Pulmonary artery endothelial cell (primary cell): ENCODE results near the gene CD151. TPM values are rescaled to one million over a fixed set of nuclear protein-coding genes. Genes with fewer than 3 reads are reported as not detected.

Experiments
- DNase-seq: peaks from one replicate; pipeline ENCODE4 v3.0.0-alpha.2; 2011; ENCODE audit warnings: low read depth, low spot score
- total RNA-seq: library from RNA; depleted of rRNA; stranded (reverse); fragments of >200 nt; gene quantifications from 2 replicates; pipeline ENCODE4 v1.2.3, GENCODE V29; 2014

CD151 gene
- total RNA-seq, 1 donor from 2014 or later: 647 TPM

GRCh38 chr11:871472-871871, 38.7 kb downstream of the CD151 start:
- no peak for DNase-seq

GRCh38 chr11:872799-873198, 40.0 kb downstream of the CD151 start:
- no peak for DNase-seq

- no peak for DNase-seq
Measured at GRCh38 chr11:873706-874105, 41.0 kb downstream of the CD151 start.

- DNase-seq: no peak
Measured at GRCh38 chr11:875203-875602, 42.5 kb downstream of the CD151 start.

GRCh38 chr11:875769-876301, 43.1 kb downstream of the CD151 start:
- DNase-seq: no peak

GRCh38 chr11:876545-876944, 43.8 kb downstream of the CD151 start:
- no peak for DNase-seq

- no peak for DNase-seq
Measured at GRCh38 chr11:877565-877964, 44.8 kb downstream of the CD151 start.

- no peak for DNase-seq
Measured at GRCh38 chr11:880447-880846, 47.7 kb downstream of the CD151 start.

- no peak for DNase-seq
Measured at GRCh38 chr11:882596-882995, 49.8 kb downstream of the CD151 start.

- DNase-seq: no peak
Measured at GRCh38 chr11:883527-883926, 50.8 kb downstream of the CD151 start.

- no peak for DNase-seq
Measured at GRCh38 chr11:884578-885070, 51.9 kb downstream of the CD151 start.

- no peak for DNase-seq
Measured at GRCh38 chr11:886568-886967, 53.8 kb downstream of the CD151 start.

- no peak for DNase-seq
Measured at GRCh38 chr11:887589-887988, 54.8 kb downstream of the CD151 start.

Other genes with a start within 250 kb of the CD151 start
- gene IRF7, start 217.0 kb upstream of the CD151 start, total RNA-seq: 8.7 and 16.5 TPM in 2 replicates
- gene CDHR5, start 208.0 kb upstream of the CD151 start, total RNA-seq: not detected in 2 replicates
- not detected in 2 replicates for gene SCT, start 205.8 kb upstream of the CD151 start, total RNA-seq
- not detected in 2 replicates for gene DRD4, start 195.7 kb upstream of the CD151 start, total RNA-seq
- 45.1 and 66.1 TPM in 2 replicates for gene DEAF1, start 137.7 kb upstream of the CD151 start, total RNA-seq
- gene TMEM80, start 137.1 kb upstream of the CD151 start, total RNA-seq: 8.4 and 9.7 TPM in 2 replicates
- gene EPS8L2, start 126.7 kb upstream of the CD151 start, total RNA-seq: 2.0 and 3.0 TPM in 2 replicates
- gene TALDO1, start 85.5 kb upstream of the CD151 start, total RNA-seq: 278 and 283 TPM in 2 replicates
- 37.5 and 38.1 TPM in 2 replicates for gene GATD1, start 55.5 kb upstream of the CD151 start, total RNA-seq
- gene CEND1, start 42.9 kb upstream of the CD151 start, total RNA-seq: 0.13 and 0.14 TPM in 2 replicates
- gene SLC25A22, start 34.7 kb upstream of the CD151 start, total RNA-seq: 9.0 and 9.2 TPM in 2 replicates
- 7.0 and 7.5 TPM in 2 replicates for gene PIDD1, start 27.7 kb upstream of the CD151 start, total RNA-seq
- gene RPLP2, start 23.0 kb upstream of the CD151 start, total RNA-seq: 248 and 277 TPM in 2 replicates
- 21.5 and 22.4 TPM in 2 replicates for gene PNPLA2, start 14.0 kb upstream of the CD151 start, total RNA-seq
- gene CRACR2B, start 5.0 kb upstream of the CD151 start, total RNA-seq: 4.1 and 4.3 TPM in 2 replicates
- 163 and 227 TPM in 2 replicates for gene POLR2L, start 9.6 kb downstream of the CD151 start, total RNA-seq
- 103 and 115 TPM in 2 replicates for gene TSPAN4, start 9.9 kb downstream of the CD151 start, total RNA-seq
- 45.0 and 46.8 TPM in 2 replicates for gene CHID1, start 77.9 kb downstream of the CD151 start, total RNA-seq
- 26.3 and 32.5 TPM in 2 replicates for gene AP2A2, start 92.9 kb downstream of the CD151 start, total RNA-seq
- not detected in 2 replicates for gene MUC6, start 203.8 kb downstream of the CD151 start, total RNA-seq
- not detected in 2 replicates for gene MUC2, start 241.9 kb downstream of the CD151 start, total RNA-seq